ENCODE measurements around the gene CORO2B. TPM values are rescaled to one million over a fixed set of nuclear protein-coding genes. Genes with fewer than 3 reads are reported as not detected.
A peak's percentile ranks its signal among the peaks of the same experiment; 100 is the strongest.

The CORO2B gene
- total RNA-seq, 1 donor from 2014 or later: 11.0 TPM

DNA sequence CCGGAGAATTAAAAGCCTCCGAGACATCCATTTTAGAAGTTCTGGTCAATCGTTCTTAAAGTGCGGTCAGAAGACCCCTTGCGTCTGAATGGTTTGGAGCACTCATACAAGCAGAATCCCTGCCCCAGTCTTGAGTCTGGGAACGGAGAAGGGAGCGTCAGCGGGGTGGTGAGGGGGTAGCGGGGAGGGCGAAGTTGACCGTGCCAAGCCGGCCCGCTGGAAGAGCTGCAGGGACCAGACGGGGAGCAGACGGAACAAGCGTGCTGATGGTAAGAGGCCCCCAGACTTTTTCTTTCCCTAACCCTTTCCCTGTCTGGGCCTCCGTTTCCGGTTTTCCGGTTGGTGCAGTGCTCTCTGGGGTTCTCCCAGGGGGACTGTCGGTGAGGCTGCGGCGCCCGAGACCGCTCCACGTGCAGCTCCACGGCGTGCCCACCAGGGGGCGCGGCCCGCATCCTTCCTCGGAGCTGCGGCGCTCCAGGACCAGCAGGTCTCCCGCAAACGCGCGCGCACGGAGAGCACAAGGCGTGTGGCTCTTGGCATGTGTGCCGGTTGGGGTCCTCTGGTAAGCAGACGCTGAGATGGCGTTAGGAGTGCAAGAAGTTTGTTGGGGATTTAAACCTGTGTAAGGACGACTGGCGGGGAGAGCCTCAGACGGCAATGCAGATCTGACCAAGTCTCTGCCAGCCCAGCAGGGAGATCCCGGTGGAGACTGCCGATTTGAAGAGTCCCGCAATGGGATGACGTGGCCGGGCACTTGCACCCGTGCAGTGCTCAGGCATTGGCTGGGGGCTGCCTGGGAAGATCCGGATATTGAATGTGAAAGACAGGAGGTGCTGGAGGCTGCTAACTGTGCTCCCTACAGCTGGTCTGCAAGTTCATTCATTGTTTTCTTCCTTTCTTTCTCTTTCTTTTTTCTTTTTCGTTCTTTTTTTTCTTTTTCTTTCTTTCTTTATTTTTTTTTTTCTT lies 19.2 kb upstream of the CORO2B start:
- Histone ChIP-seq H3K4me1 (peaks cover 3 to 6% of the 10 kb centered on the region in 2 donors), H3K27me3 (no peaks in the 10 kb centered on the region), H3K36me3 (no peaks in the 10 kb centered on the region), H3K27ac (no peak overlapping the region), H3K4me3 (peak overlapping the region; percentile 47 to 61), H3K9me3 (no peaks in the 10 kb centered on the region)
- DNase-seq (ENCODE audit: low spot score in 2 of 2): peak in 1 of 2 donors; percentile 87
- TF ChIP-seq, protein P1, sequence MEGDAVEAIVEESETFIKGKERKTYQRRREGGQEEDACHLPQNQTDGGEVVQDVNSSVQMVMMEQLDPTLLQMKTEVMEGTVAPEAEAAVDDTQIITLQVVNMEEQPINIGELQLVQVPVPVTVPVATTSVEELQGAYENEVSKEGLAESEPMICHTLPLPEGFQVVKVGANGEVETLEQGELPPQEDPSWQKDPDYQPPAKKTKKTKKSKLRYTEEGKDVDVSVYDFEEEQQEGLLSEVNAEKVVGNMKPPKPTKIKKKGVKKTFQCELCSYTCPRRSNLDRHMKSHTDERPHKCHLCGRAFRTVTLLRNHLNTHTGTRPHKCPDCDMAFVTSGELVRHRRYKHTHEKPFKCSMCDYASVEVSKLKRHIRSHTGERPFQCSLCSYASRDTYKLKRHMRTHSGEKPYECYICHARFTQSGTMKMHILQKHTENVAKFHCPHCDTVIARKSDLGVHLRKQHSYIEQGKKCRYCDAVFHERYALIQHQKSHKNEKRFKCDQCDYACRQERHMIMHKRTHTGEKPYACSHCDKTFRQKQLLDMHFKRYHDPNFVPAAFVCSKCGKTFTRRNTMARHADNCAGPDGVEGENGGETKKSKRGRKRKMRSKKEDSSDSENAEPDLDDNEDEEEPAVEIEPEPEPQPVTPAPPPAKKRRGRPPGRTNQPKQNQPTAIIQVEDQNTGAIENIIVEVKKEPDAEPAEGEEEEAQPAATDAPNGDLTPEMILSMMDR (IDR thresholded peaks at IDR 0.05): peak; percentile 94 to 98 (median 97)
- intact Hi-C loops (cut with DNase I): loop anchor here (1.0 to 5.0 kb wide), 5 partner anchors 19 to 368 kb away; partner anchors contain the start of gene CORO2B

GRCh38 chr15:68560501-68561113 lies 18.2 kb upstream of the CORO2B start:
- DNase-seq (ENCODE audit: low spot score in 2 of 2): peak in 1 of 2 donors; percentile 53
- intact Hi-C loops (cut with DNase I): no loop called here

DNA sequence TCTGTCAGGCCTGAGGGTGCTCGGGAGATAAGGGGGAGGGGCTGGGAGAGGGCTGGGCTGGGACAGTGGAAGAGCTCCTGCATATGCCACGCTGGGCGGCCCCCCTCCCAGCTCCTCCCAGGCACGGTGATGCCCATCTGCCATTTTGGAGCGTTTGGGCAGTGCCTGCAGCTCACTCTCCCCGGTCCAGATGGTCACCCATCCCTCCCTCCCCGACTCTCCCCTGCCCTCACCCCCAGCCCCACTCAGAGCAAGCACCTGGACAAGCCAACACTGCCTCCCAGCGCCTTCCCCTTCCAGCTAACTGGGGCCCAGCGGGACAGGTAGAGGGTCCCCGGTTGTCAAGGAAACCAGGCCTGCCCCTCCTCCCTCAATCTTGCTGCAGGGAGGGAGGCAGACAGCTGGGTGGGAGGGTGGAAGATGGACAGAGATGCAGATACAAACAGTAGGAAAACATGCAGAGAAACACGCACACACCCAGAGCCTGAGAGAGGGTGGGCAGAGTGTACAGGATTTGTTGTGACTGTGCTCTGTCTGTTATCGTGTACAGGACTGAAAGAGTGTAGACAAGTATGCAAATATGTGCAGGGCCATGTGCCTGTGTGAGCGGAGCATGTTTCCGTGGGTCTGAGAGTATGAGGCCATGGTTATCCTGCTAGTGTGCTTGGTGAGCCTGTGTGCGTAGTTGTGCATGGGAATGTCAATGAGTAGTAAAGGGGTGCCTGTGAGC lies 17.5 kb upstream of the CORO2B start:
- Histone ChIP-seq H3K36me3 (no peaks in the 10 kb centered on the region), H3K4me1 (peaks cover 3 to 6% of the 10 kb centered on the region in 2 donors), H3K9me3 (no peaks in the 10 kb centered on the region), H3K27me3 (no peaks in the 10 kb centered on the region), H3K27ac (no peak overlapping the region), H3K4me3 (no peak overlapping the region)
- TF ChIP-seq, protein P1 (IDR thresholded peaks at IDR 0.05): no peak
- DNase-seq (ENCODE audit: low spot score in 2 of 2): peak in 1 of 2 donors; percentile 16
- intact Hi-C loops (cut with DNase I): no loop called here

More at GRCh38 chr15:68560501-68561113, 18.2 kb upstream of the CORO2B start:
- H3K27me3 ChIP-seq: no peaks in the 10 kb centered on the region
- no peaks in the 10 kb centered on the region for H3K9me3 ChIP-seq
- no peaks in the 10 kb centered on the region for H3K36me3 ChIP-seq
- TF ChIP-seq, protein P1 (IDR thresholded peaks at IDR 0.05): no peak
- no peak overlapping the region for H3K27ac ChIP-seq
- H3K4me1 ChIP-seq: peaks cover 3 to 6% of the 10 kb centered on the region in 2 donors
- no peak overlapping the region for H3K4me3 ChIP-seq

- DNase-seq (ENCODE audit: low spot score in 2 of 2): peak in 1 of 2 donors; percentile 42
- H3K27me3 ChIP-seq: no peaks in the 10 kb centered on the region
- no peak overlapping the region for H3K4me3 ChIP-seq
- TF ChIP-seq, protein P1 (IDR thresholded peaks at IDR 0.05): no peak
- H3K4me1 ChIP-seq: peaks cover 3 to 6% of the 10 kb centered on the region in 2 donors
- H3K27ac ChIP-seq: no peak overlapping the region
- intact Hi-C loops (cut with DNase I): no loop called here
- no peaks in the 10 kb centered on the region for H3K36me3 ChIP-seq
- no peaks in the 10 kb centered on the region for H3K9me3 ChIP-seq
These were observed 16.9 kb upstream of the CORO2B start for GRCh38 chr15:68561901-68562300.

GRCh38 chr15:68564173-68564572 lies 14.6 kb upstream of the CORO2B start:
- H3K27ac ChIP-seq: no peak overlapping the region
- TF ChIP-seq, protein P1 (IDR thresholded peaks at IDR 0.05): no peak
- H3K9me3 ChIP-seq: no peaks in the 10 kb centered on the region
- no peaks in the 10 kb centered on the region for H3K27me3 ChIP-seq
- H3K4me3 ChIP-seq: no peak overlapping the region
- peaks cover 0 to 3% of the 10 kb centered on the region in 2 donors for H3K4me1 ChIP-seq
- no peaks in the 10 kb centered on the region for H3K36me3 ChIP-seq
- intact Hi-C loops (cut with DNase I): no loop called here
- peak in 1 of 2 donors; percentile 43 for DNase-seq (ENCODE audit: low spot score in 2 of 2)

All from ascending aorta (tissue), 2 donors.